ENCODE results near the gene KATNB1. TPM values are rescaled to one million over a fixed set of nuclear protein-coding genes. Genes with fewer than 3 reads are reported as not detected.
"Not testable (repeated sequence)": the region's sequence is repeated elsewhere in the genome, so short reads cannot be mapped to it uniquely, and the experiment has no call there.

The KATNB1 gene
- polyA plus RNA-seq, 1 donor from 2014 or later: 57.9 TPM

GRCh38 chr16:57745768-57746167 is 10.2 kb downstream of the KATNB1 start:
- no peak overlapping the region for H3K4me2 ChIP-seq (ENCODE audit: low read length)
- no peaks in the 10 kb centered on the region for H3F3A ChIP-seq (ENCODE audit: insufficient read depth, low read length, poor library complexity, severe bottlenecking)
- no peak overlapping the region for H3K27ac ChIP-seq (ENCODE audit: low read length)
- no peaks in the 10 kb centered on the region for H3K27me3 ChIP-seq (ENCODE audit: insufficient read depth, low read depth, low read length)
- H2AFZ ChIP-seq (ENCODE audit: low read depth, low read length): no peak overlapping the region
- no peaks in the 10 kb centered on the region for H3K79me2 ChIP-seq (replicated peaks; ENCODE audit: insufficient read depth, low read length)
- no peak overlapping the region for H3K9ac ChIP-seq (ENCODE audit: low read length)
- no peaks in the 10 kb centered on the region for H3K9me3 ChIP-seq (ENCODE audit: low read length)
- TF ChIP-seq RAD21 (conservative IDR thresholded peaks at IDR 0.05): no peak
- TF ChIP-seq EZH2 (IDR thresholded peaks at IDR 0.05; ENCODE audit: borderline replicate concordance, insufficient read depth, low read length, poor library complexity, severe bottlenecking): no peak
- TF ChIP-seq REST (IDR thresholded peaks at IDR 0.05; ENCODE audit: borderline replicate concordance): no peak
- no peak for TF ChIP-seq MXI1 (conservative IDR thresholded peaks at IDR 0.05; ENCODE audit: poor library complexity, severe bottlenecking)
- TF ChIP-seq CTCF (IDR thresholded peaks at IDR 0.05; ENCODE audit: poor library complexity, severe bottlenecking): no peak
- TF ChIP-seq TAF1 (IDR thresholded peaks at IDR 0.05; ENCODE audit: low read depth): no peak
- TF ChIP-seq POLR2AphosphoS5 (IDR thresholded peaks at IDR 0.05): no peak
- TF ChIP-seq SMC3 (conservative IDR thresholded peaks at IDR 0.05; ENCODE audit: poor library complexity): no peak
- no peak for TF ChIP-seq EP300 (conservative IDR thresholded peaks at IDR 0.05; ENCODE audit: poor library complexity, severe bottlenecking)
- no peaks in the 10 kb centered on the region for H3K36me3 ChIP-seq (ENCODE audit: insufficient read depth, low read length)
- no peaks in the 10 kb centered on the region for H3K9me2 ChIP-seq (ENCODE audit: insufficient read depth, low read length)
- H3K4me3 ChIP-seq (ENCODE audit: low read length): no peak overlapping the region
- no peaks in the 10 kb centered on the region for H4K20me1 ChIP-seq (ENCODE audit: insufficient read depth)

GRCh38 chr16:57746316-57746715 is 10.7 kb downstream of the KATNB1 start:
- not testable (repeated sequence) for H3K9me3 ChIP-seq (ENCODE audit: low read length); H3K4me3 ChIP-seq (ENCODE audit: low read length); H3K9me2 ChIP-seq (ENCODE audit: insufficient read depth, low read length); H3K9ac ChIP-seq (ENCODE audit: low read length); H3K27ac ChIP-seq (ENCODE audit: low read length); H2AFZ ChIP-seq (ENCODE audit: low read depth, low read length); H3K4me2 ChIP-seq (ENCODE audit: low read length); H4K20me1 ChIP-seq (ENCODE audit: insufficient read depth); H3F3A ChIP-seq (ENCODE audit: insufficient read depth, low read length, poor library complexity, severe bottlenecking); H3K36me3 ChIP-seq (ENCODE audit: insufficient read depth, low read length); H3K27me3 ChIP-seq (ENCODE audit: insufficient read depth, low read depth, low read length); H3K79me2 ChIP-seq (replicated peaks; ENCODE audit: insufficient read depth, low read length)

GRCh38 chr16:57747091-57747490 is 11.5 kb downstream of the KATNB1 start:
- Histone ChIP-seq H3K27me3 (ENCODE audit: insufficient read depth, low read depth, low read length) (no peaks in the 10 kb centered on the region), H3K4me2 (ENCODE audit: low read length) (no peak overlapping the region), H3K9me3 (ENCODE audit: low read length) (no peaks in the 10 kb centered on the region), H4K20me1 (ENCODE audit: insufficient read depth) (no peaks in the 10 kb centered on the region), H3K27ac (ENCODE audit: low read length) (no peak overlapping the region), H3K36me3 (ENCODE audit: insufficient read depth, low read length) (no peaks in the 10 kb centered on the region), H3K9me2 (ENCODE audit: insufficient read depth, low read length) (no peaks in the 10 kb centered on the region), H3K9ac (ENCODE audit: low read length) (no peak overlapping the region), H3K4me3 (ENCODE audit: low read length) (no peak overlapping the region), H3F3A (ENCODE audit: insufficient read depth, low read length, poor library complexity, severe bottlenecking) (no peaks in the 10 kb centered on the region), H2AFZ (ENCODE audit: low read depth, low read length) (no peak overlapping the region), H3K79me2 (replicated peaks; ENCODE audit: insufficient read depth, low read length) (no peaks in the 10 kb centered on the region)
- TF ChIP-seq EZH2 (IDR thresholded peaks at IDR 0.05; ENCODE audit: borderline replicate concordance, insufficient read depth, low read length, poor library complexity, severe bottlenecking) (no peak), SMC3 (conservative IDR thresholded peaks at IDR 0.05; ENCODE audit: poor library complexity) (no peak), MXI1 (conservative IDR thresholded peaks at IDR 0.05; ENCODE audit: poor library complexity, severe bottlenecking) (no peak), POLR2AphosphoS5 (IDR thresholded peaks at IDR 0.05) (no peak), TAF1 (IDR thresholded peaks at IDR 0.05; ENCODE audit: low read depth) (no peak), REST (IDR thresholded peaks at IDR 0.05; ENCODE audit: borderline replicate concordance) (no peak)

All from neural cell (in vitro differentiated cells).